Uterus (tissue), 2 donors: Measurements from ENCODE around the gene FBXL3.

Experiments
- POLR2A ChIP-seq, 2 donors: fragments of 450-650 bp; IDR thresholded peaks; one replicate each; pipeline ENCODE4 v1.6.1; 2016; ENCODE audit warnings: antibody characterized with exemption in 2 of 2, mild to moderate bottlenecking in 1 of 2, moderate library complexity in 1 of 2
- TF ChIP-seq, protein P1 (sequence below), 4 experiments: fragments of 200-600 bp in 2 of 4; fragments of 450-650 bp in 2 of 4; sonication (generic) in 2 of 4; IDR thresholded peaks; one replicate each; pipeline ENCODE4 v1.5.1; 2016 to 2019; ENCODE audit warnings: antibody characterized with exemption in 4 of 4, mild to moderate bottlenecking in 2 of 4, moderate library complexity in 1 of 4

DNA sequence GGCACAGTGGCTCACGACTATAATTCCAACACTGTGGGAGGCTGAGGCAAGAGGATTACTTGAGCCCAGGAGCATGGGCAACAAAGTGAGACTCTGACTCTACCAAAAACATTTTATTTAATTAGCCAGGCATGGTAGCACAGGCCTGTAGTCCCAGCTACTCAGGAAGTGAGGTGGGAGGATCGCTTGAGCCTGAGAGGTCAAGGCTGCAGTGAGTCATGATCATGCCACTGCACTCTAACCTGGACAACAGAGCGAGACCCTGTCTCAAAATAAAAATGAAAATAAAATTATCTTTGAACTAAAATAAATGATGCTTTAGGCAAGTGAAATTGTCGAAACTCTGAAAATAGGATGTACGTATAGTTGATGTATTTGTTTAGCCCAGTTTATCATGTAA lies 43.3 kb downstream of the FBXL3 start:
- TF ChIP-seq POLR2A (IDR thresholded peaks at IDR 0.05): no peak
- TF ChIP-seq, protein P1, sequence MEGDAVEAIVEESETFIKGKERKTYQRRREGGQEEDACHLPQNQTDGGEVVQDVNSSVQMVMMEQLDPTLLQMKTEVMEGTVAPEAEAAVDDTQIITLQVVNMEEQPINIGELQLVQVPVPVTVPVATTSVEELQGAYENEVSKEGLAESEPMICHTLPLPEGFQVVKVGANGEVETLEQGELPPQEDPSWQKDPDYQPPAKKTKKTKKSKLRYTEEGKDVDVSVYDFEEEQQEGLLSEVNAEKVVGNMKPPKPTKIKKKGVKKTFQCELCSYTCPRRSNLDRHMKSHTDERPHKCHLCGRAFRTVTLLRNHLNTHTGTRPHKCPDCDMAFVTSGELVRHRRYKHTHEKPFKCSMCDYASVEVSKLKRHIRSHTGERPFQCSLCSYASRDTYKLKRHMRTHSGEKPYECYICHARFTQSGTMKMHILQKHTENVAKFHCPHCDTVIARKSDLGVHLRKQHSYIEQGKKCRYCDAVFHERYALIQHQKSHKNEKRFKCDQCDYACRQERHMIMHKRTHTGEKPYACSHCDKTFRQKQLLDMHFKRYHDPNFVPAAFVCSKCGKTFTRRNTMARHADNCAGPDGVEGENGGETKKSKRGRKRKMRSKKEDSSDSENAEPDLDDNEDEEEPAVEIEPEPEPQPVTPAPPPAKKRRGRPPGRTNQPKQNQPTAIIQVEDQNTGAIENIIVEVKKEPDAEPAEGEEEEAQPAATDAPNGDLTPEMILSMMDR (IDR thresholded peaks at IDR 0.05): no peak
